Liver (tissue), 3 donors: ENCODE data around the gene PTPRN2.

Source experiments
- CTCF ChIP-seq: fragments of 150-350 bp; IDR thresholded peaks from 2 replicates; pipeline ENCODE4 v1.5.1; 2017; ENCODE audit warnings: improper control_type of control experiment, low read depth, low read length; ENCODE audit not compliant: missing input control
- EGR1 ChIP-seq, 2 donors: IDR thresholded peaks; 2 replicates each; pipeline ENCODE4 v1.6.1; 2016 to 2018; ENCODE audit warnings: antibody characterized with exemption in 2 of 2, low read depth in 2 of 2
- FOXA2 ChIP-seq: IDR thresholded peaks from 2 replicates; pipeline ENCODE4 v1.6.1; 2016; ENCODE audit warnings: antibody characterized with exemption
- JUND ChIP-seq, 2 donors: IDR thresholded peaks; 2 replicates each; pipeline ENCODE4 v1.6.1; 2016; ENCODE audit warnings: antibody characterized with exemption in 2 of 2
- NR2F2 ChIP-seq: IDR thresholded peaks from 2 replicates; pipeline ENCODE4 v1.6.1; 2016; ENCODE audit warnings: antibody characterized with exemption
- RAD21 ChIP-seq, 2 donors: IDR thresholded peaks; 2 replicates each; pipeline ENCODE4 v1.6.1; 2016; ENCODE audit warnings: antibody characterized with exemption in 2 of 2, mild to moderate bottlenecking in 2 of 2
- SP1 ChIP-seq: IDR thresholded peaks from 2 replicates; pipeline ENCODE4 v1.6.1; 2018; ENCODE audit warnings: antibody characterized with exemption, mild to moderate bottlenecking
- TAF1 ChIP-seq: conservative IDR thresholded peaks from 2 replicates; pipeline ENCODE4 v1.6.1; 2016; ENCODE audit warnings: antibody characterized with exemption, mild to moderate bottlenecking
- YY1 ChIP-seq: IDR thresholded peaks from 2 replicates; pipeline ENCODE4 v1.6.1; 2016; ENCODE audit warnings: antibody characterized with exemption, mild to moderate bottlenecking
- TF ChIP-seq, protein P1 (sequence below): IDR thresholded peaks from 2 replicates; pipeline ENCODE4 v1.6.1; 2016; ENCODE audit warnings: antibody characterized with exemption
- TF ChIP-seq, protein P2 (sequence below): IDR thresholded peaks from 2 replicates; pipeline ENCODE4 v1.6.1; 2016; ENCODE audit warnings: antibody characterized with exemption
- TF ChIP-seq, protein P3 (sequence below): IDR thresholded peaks from 2 replicates; pipeline ENCODE4 v1.6.1; 2016; ENCODE audit warnings: antibody characterized with exemption
- TF ChIP-seq, protein P4 (sequence below): IDR thresholded peaks from 2 replicates; pipeline ENCODE4 v1.6.1; 2016; ENCODE audit warnings: antibody characterized with exemption, mild to moderate bottlenecking
- donor health status: healthy.
- donor health status: healthy.

DNA sequence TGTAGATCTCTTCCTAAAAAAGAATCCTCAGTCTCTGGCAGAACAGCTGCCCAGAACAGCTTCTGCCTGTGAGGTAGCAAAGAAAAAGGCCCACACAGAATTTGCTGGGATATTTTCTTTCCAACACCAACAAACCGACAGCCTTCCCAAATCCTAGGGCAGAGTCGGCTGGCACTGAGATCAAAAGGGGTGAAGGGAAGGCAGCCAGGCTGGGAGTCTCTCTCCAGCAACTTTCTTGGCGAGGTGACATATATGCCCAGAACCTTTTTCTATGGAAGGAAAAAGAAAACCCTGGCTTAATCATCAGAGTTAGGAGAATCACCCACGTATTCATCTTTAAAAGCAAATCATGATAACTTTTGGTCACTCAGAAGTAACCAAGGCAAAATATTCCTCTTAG, 971.2 kb downstream of the PTPRN2 start:
- TF ChIP-seq, protein P1, sequence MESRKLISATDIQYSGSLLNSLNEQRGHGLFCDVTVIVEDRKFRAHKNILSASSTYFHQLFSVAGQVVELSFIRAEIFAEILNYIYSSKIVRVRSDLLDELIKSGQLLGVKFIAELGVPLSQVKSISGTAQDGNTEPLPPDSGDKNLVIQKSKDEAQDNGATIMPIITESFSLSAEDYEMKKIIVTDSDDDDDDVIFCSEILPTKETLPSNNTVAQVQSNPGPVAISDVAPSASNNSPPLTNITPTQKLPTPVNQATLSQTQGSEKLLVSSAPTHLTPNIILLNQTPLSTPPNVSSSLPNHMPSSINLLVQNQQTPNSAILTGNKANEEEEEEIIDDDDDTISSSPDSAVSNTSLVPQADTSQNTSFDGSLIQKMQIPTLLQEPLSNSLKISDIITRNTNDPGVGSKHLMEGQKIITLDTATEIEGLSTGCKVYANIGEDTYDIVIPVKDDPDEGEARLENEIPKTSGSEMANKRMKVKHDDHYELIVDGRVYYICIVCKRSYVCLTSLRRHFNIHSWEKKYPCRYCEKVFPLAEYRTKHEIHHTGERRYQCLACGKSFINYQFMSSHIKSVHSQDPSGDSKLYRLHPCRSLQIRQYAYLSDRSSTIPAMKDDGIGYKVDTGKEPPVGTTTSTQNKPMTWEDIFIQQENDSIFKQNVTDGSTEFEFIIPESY = no peak
- no peak for TF ChIP-seq CTCF
- TF ChIP-seq NR2F2 = no peak
- TF ChIP-seq, protein P2, sequence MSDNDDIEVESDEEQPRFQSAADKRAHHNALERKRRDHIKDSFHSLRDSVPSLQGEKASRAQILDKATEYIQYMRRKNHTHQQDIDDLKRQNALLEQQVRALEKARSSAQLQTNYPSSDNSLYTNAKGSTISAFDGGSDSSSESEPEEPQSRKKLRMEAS = no peak
- no peak for TF ChIP-seq SP1
- TF ChIP-seq, protein P3, sequence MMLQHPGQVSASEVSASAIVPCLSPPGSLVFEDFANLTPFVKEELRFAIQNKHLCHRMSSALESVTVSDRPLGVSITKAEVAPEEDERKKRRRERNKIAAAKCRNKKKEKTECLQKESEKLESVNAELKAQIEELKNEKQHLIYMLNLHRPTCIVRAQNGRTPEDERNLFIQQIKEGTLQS = no peak
- no peak for TF ChIP-seq YY1
- TF ChIP-seq, protein P4, sequence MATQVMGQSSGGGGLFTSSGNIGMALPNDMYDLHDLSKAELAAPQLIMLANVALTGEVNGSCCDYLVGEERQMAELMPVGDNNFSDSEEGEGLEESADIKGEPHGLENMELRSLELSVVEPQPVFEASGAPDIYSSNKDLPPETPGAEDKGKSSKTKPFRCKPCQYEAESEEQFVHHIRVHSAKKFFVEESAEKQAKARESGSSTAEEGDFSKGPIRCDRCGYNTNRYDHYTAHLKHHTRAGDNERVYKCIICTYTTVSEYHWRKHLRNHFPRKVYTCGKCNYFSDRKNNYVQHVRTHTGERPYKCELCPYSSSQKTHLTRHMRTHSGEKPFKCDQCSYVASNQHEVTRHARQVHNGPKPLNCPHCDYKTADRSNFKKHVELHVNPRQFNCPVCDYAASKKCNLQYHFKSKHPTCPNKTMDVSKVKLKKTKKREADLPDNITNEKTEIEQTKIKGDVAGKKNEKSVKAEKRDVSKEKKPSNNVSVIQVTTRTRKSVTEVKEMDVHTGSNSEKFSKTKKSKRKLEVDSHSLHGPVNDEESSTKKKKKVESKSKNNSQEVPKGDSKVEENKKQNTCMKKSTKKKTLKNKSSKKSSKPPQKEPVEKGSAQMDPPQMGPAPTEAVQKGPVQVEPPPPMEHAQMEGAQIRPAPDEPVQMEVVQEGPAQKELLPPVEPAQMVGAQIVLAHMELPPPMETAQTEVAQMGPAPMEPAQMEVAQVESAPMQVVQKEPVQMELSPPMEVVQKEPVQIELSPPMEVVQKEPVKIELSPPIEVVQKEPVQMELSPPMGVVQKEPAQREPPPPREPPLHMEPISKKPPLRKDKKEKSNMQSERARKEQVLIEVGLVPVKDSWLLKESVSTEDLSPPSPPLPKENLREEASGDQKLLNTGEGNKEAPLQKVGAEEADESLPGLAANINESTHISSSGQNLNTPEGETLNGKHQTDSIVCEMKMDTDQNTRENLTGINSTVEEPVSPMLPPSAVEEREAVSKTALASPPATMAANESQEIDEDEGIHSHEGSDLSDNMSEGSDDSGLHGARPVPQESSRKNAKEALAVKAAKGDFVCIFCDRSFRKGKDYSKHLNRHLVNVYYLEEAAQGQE = no peak
- TF ChIP-seq RAD21 (IDR thresholded peaks at IDR 0.05) = no peak
- no peak for TF ChIP-seq EGR1 (IDR thresholded peaks at IDR 0.05; ENCODE audit: low read depth in 2 of 2)
- TF ChIP-seq JUND (IDR thresholded peaks at IDR 0.05) = no peak
- no peak for TF ChIP-seq TAF1
- no peak for TF ChIP-seq FOXA2
